ENCODE measurements around the gene ADSS2. TPM values are rescaled to one million over a fixed set of nuclear protein-coding genes. Genes with fewer than 3 reads are reported as not detected.

The ADSS2 gene
- total and polyA plus RNA-seq, 2 donors (not counting 3 experiments of a cell fraction or from before 2014, with no cell fraction given), result 35.5 to 90.6 TPM

GRCh38 chr1:244466724-244467123 lies 15.0 kb upstream of the ADSS2 start:
- H3K4me2 ChIP-seq (ENCODE audit: insufficient read depth, low read length), result no peak overlapping the region
- H3K9ac ChIP-seq (replicated peaks; ENCODE audit: extremely low read depth, insufficient read depth, low read length), result no peak overlapping the region
- CTCF ChIA-PET, result no interaction called here
- dilution Hi-C loops (cut with MboI; ENCODE audit: extremely low pct_ligation_motif_present, low sequenced_read_pairs), result no loop called here
- H3K36me3 ChIP-seq (ENCODE audit: control insufficient read depth in 2 of 2, extremely low read depth in 1 of 2, insufficient read depth in 2 of 2, low read length in 2 of 2), result no peaks in the 10 kb centered on the region
- no peaks in the 10 kb centered on the region for H3K9me3 ChIP-seq (replicated peaks; ENCODE audit: control insufficient read depth, insufficient read depth, low read length)
- TF ChIP-seq CTCF (IDR thresholded peaks at IDR 0.05; ENCODE audit: extremely low read depth in 1 of 2, insufficient read depth in 1 of 2, low read depth in 1 of 2, low read length in 2 of 2) (no peak), POLR2A (IDR thresholded peaks at IDR 0.05; ENCODE audit: low read depth, low read length) (no peak), MAX (IDR thresholded peaks at IDR 0.05; ENCODE audit: insufficient read depth, insufficient read length) (no peak), JUN (IDR thresholded peaks at IDR 0.05; ENCODE audit: borderline replicate concordance, insufficient read depth, insufficient read length, low read depth) (no peak), EZH2 (IDR thresholded peaks at IDR 0.05; ENCODE audit: borderline replicate concordance, low read depth, low read length, severe bottlenecking) (no peak), GATA2 (IDR thresholded peaks at IDR 0.05; ENCODE audit: insufficient read depth, insufficient read length, low read depth, low read length) (no peak), POLR2AphosphoS5 (IDR thresholded peaks at IDR 0.05; ENCODE audit: insufficient read depth, low read depth, low read length) (no peak), FOS (IDR thresholded peaks at IDR 0.05; ENCODE audit: borderline replicate concordance, insufficient read depth, low read length) (no peak), MYC (IDR thresholded peaks at IDR 0.05; ENCODE audit: low read depth, low read length) (no peak)
- no peak overlapping the region for H3K4me3 ChIP-seq (replicated peaks in 1 of 3; ENCODE audit: insufficient read depth in 1 of 3, low read depth in 1 of 3, low read length in 3 of 3)
- no peaks in the 10 kb centered on the region for H3K9me1 ChIP-seq (replicated peaks; ENCODE audit: control insufficient read depth, extremely low read depth, insufficient read depth, low read length)
- POLR2A ChIA-PET, result no interaction called here
- H3K27ac ChIP-seq (ENCODE audit: insufficient read depth, low read depth, low read length), result no peak overlapping the region
- H3K4me1 ChIP-seq (ENCODE audit: control insufficient read depth, extremely low read depth, insufficient read depth, low read length), result no peaks in the 10 kb centered on the region
- no peak for DNase-seq (ENCODE audit: low read depth, low spot score)
- intact Hi-C loops (cut with micrococcal nuclease), result no loop called here
- FAIRE-seq, result no peak
- H2AFZ ChIP-seq (ENCODE audit: low read depth, low read length), result no peak overlapping the region
- no TSS peak for BruUV-seq (replicated peaks)
- no peaks in the 10 kb centered on the region for H3K27me3 ChIP-seq (ENCODE audit: control insufficient read depth in 2 of 2, insufficient read depth in 2 of 2, low read length in 2 of 2)
- no peaks in the 10 kb centered on the region for H3K79me2 ChIP-seq (ENCODE audit: control insufficient read depth, insufficient read depth, low read length)
- no peaks in the 10 kb centered on the region for H4K20me1 ChIP-seq (replicated peaks; ENCODE audit: control insufficient read depth, extremely low read depth, insufficient read depth, low read length)
